GM23338 (cell line): ENCODE results near the gene SMIM12. TPM values are rescaled to one million over a fixed set of nuclear protein-coding genes. Genes with fewer than 3 reads are reported as not detected.

Experiments
- ATAC-seq: fragments of 200-7000 bp; cut with Tn5 transposase; 3 replicates; pipeline ENCODE4 v1.9.1; 2020
- DNase-seq: peaks from one replicate; pipeline ENCODE4 v3.0.0-alpha.2; 2015; ENCODE audit warnings: low spot score
- H2AFZ ChIP-seq: fragments of 200-600 bp; sonication (generic); 2 replicates; pipeline ENCODE4 v1.8.0; 2016; ENCODE audit warnings: antibody characterized with exemption, mild to moderate bottlenecking, moderate library complexity
- H3F3A ChIP-seq: fragments of 200-600 bp; sonication (generic); replicated peaks from 2 replicates; pipeline ENCODE4 v1.8.0; 2017; ENCODE audit warnings: antibody characterized with exemption, mixed run types, low read depth
- H3K27ac ChIP-seq: fragments of 200-600 bp; sonication (generic); 2 replicates; pipeline ENCODE4 v1.6.1; 2016; ENCODE audit warnings: low read depth
- H3K27me3 ChIP-seq: fragments of 200-600 bp; sonication (generic); 2 replicates; pipeline ENCODE4 v1.8.0; 2016; ENCODE audit warnings: mild to moderate bottlenecking, mixed run types, moderate library complexity; ENCODE audit not compliant: insufficient read depth
- H3K36me3 ChIP-seq: fragments of 200-600 bp; sonication (generic); 2 replicates; pipeline ENCODE4 v1.8.0; 2016; ENCODE audit warnings: mild to moderate bottlenecking; ENCODE audit not compliant: insufficient read depth
- H3K4me1 ChIP-seq: fragments of 200-600 bp; sonication (generic); 2 replicates; pipeline ENCODE4 v1.8.0; 2016; ENCODE audit warnings: mild to moderate bottlenecking, moderate library complexity; ENCODE audit not compliant: insufficient read depth
- H3K4me2 ChIP-seq: fragments of 200-600 bp; sonication (generic); 2 replicates; pipeline ENCODE4 v1.7.1; 2017; ENCODE audit warnings: mixed run types
- H3K4me3 ChIP-seq: fragments of 200-600 bp; sonication (generic); 2 replicates; pipeline ENCODE4 v1.6.1; 2016; ENCODE audit warnings: mixed run types
- H3K79me2 ChIP-seq: fragments of 200-600 bp; sonication (generic); replicated peaks from 2 replicates; pipeline ENCODE4 v1.8.0; 2017; ENCODE audit warnings: mild to moderate bottlenecking; ENCODE audit not compliant: insufficient read depth
- H3K9me2 ChIP-seq: fragments of 200-600 bp; sonication (generic); 2 replicates; pipeline ENCODE4 v1.8.0; 2017; ENCODE audit not compliant: insufficient read depth
- H4K20me1 ChIP-seq: fragments of 200-600 bp; sonication (generic); replicated peaks from 2 replicates; pipeline ENCODE4 v1.8.0; 2017; ENCODE audit warnings: mild to moderate bottlenecking; ENCODE audit not compliant: insufficient read depth
- H3K27ac Mint-ChIP-seq: 2 replicates; pipeline ENCODE4 v1.8.0; 2020; ENCODE audit warnings: inconsistent platforms, mild to moderate bottlenecking, moderate library complexity, mixed read lengths
- H3K27me3 Mint-ChIP-seq: 3 replicates; pipeline ENCODE4 v1.8.0; 2022; ENCODE audit warnings: low read depth, mild to moderate bottlenecking, moderate library complexity, mixed read lengths, inconsistent platforms; ENCODE audit not compliant: insufficient read depth, poor library complexity
- H3K36me3 Mint-ChIP-seq: 3 replicates; pipeline ENCODE4 v1.8.0; 2021; ENCODE audit warnings: low read depth, mild to moderate bottlenecking, inconsistent platforms, moderate library complexity, mixed read lengths
- H3K4me1 Mint-ChIP-seq: 3 replicates; pipeline ENCODE4 v1.8.0; 2020; ENCODE audit warnings: mild to moderate bottlenecking, inconsistent platforms, mixed read lengths
- H3K4me3 Mint-ChIP-seq: 3 replicates; pipeline ENCODE4 v1.8.0; 2021; ENCODE audit warnings: moderate library complexity, mild to moderate bottlenecking, inconsistent platforms, mixed read lengths
- H3K9me3 Mint-ChIP-seq: 3 replicates; pipeline ENCODE4 v1.8.0; 2020; ENCODE audit warnings: moderate library complexity, mild to moderate bottlenecking, inconsistent platforms, mixed read lengths
- CREB1 ChIP-seq: fragments of 250-450 bp; sonication (Bioruptor Pico); IDR thresholded peaks from 2 replicates; pipeline ENCODE4 v1.5.0; 2020; ENCODE audit warnings: low read depth, mild to moderate bottlenecking, moderate library complexity
- NANOG ChIP-seq: IDR thresholded peaks from 2 replicates; pipeline ENCODE4 v1.6.1; 2016; ENCODE audit warnings: antibody characterized with exemption, borderline replicate concordance
- POLR2AphosphoS5 ChIP-seq: IDR thresholded peaks from 2 replicates; pipeline ENCODE4 v1.6.1; 2016; ENCODE audit warnings: antibody characterized with exemption, low read depth
- STAT1 ChIP-seq: IDR thresholded peaks from one replicate; pipeline ENCODE4 v1.6.1; 2016; ENCODE audit warnings: antibody characterized with exemption; ENCODE audit not compliant: unreplicated experiment
- ZNF114 ChIP-seq: fragments of 250-450 bp; sonication (Bioruptor Pico); IDR thresholded peaks from 2 replicates; pipeline ENCODE4 v1.5.0; 2020; ENCODE audit warnings: mild to moderate bottlenecking, moderate library complexity
- polyA plus RNA-seq: library from polyadenylated mRNA; unstranded; fragments of >200 nt; fragmentation: Nextera tagmentation; extraction: Ambion mirVana; gene quantifications from 2 replicates; pipeline ENCODE4 v1.2.1, GENCODE V29; 2016
- total RNA-seq: library from RNA; depleted of rRNA; stranded (reverse); fragments of >200 nt; shearing (Covaris generic); gene quantifications from 2 replicates; pipeline ENCODE4 v1.2.3, GENCODE V29; 2014
- TF ChIP-seq, protein P1 (sequence below): fragments of 250-450 bp; sonication (Bioruptor Pico); IDR thresholded peaks from 2 replicates; pipeline ENCODE4 v1.5.0; 2020; ENCODE audit warnings: mild to moderate bottlenecking, moderate library complexity
- TF ChIP-seq, protein P2 (sequence below), 2 experiments: fragments of 200-600 bp in 1 of 2; sonication (generic) in 1 of 2; conservative IDR thresholded peaks; 2 replicates each; pipeline versions ENCODE4 v1.5.1 to v1.6.1; 2016 to 2017; ENCODE audit warnings: antibody characterized with exemption in 2 of 2, low read depth in 2 of 2, mild to moderate bottlenecking in 2 of 2, moderate library complexity in 1 of 2
- TF ChIP-seq, protein P3 (sequence below): IDR thresholded peaks from one replicate; pipeline ENCODE4 v1.6.1; 2018; ENCODE audit warnings: antibody characterized with exemption; ENCODE audit not compliant: unreplicated experiment

Gene SMIM12
- total and polyA plus RNA-seq, 2 experiments from 2014 or later, result 22.7 to 25.3 TPM

DNA sequence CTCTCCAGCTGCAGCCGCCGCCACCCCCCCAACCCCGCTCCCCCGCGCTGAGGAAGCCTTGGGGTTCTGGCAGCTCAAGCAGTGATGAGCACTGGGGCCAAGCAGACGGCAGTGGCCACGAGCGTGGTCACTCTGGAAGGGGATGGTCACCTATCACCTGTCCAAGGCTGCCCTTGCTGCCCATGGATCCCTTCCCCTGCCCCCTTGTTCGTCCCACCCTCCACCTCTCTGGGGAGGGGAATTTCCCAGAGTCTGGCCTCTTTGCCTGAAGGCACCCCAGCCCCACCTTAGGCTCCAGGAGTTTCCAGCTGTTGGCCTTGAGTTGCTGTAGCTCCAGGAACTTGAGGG, 7.2 kb upstream of the SMIM12 start:
- Histone ChIP-seq H3K79me2 (no peaks in the 10 kb centered on the region), H3K4me3 (peak overlapping the region; percentile 73), H3F3A (no peaks in the 10 kb centered on the region), H4K20me1 (no peaks in the 10 kb centered on the region), H2AFZ (peak overlapping the region; percentile 87; the same call in 1 of the 2 replicates), H3K27me3 (peaks cover 11% of the 10 kb centered on the region; the same call in 1 of the 2 replicates), H3K9me2 (no peaks in the 10 kb centered on the region), H3K4me2 (peak overlapping the region; percentile 82), H3K4me1 (no peaks in the 10 kb centered on the region), H3K36me3 (no peaks in the 10 kb centered on the region), H3K27ac (no peak overlapping the region)
- H3K27ac Mint-ChIP-seq, result no peak overlapping the region
- peaks cover 8% of the 10 kb centered on the region for H3K4me1 Mint-ChIP-seq
- DNase-seq, result no peak
- 0 out of 3 replicates have a peak overlapping the region, but pooled peaks have one; percentile 23 for H3K4me3 Mint-ChIP-seq
- no peak for TF ChIP-seq CREB1 (CRISPR knock-in tag)
- TF ChIP-seq POLR2AphosphoS5, result no peak
- TF ChIP-seq NANOG, result no peak
- TF ChIP-seq STAT1, result no peak
- TF ChIP-seq, protein P1, sequence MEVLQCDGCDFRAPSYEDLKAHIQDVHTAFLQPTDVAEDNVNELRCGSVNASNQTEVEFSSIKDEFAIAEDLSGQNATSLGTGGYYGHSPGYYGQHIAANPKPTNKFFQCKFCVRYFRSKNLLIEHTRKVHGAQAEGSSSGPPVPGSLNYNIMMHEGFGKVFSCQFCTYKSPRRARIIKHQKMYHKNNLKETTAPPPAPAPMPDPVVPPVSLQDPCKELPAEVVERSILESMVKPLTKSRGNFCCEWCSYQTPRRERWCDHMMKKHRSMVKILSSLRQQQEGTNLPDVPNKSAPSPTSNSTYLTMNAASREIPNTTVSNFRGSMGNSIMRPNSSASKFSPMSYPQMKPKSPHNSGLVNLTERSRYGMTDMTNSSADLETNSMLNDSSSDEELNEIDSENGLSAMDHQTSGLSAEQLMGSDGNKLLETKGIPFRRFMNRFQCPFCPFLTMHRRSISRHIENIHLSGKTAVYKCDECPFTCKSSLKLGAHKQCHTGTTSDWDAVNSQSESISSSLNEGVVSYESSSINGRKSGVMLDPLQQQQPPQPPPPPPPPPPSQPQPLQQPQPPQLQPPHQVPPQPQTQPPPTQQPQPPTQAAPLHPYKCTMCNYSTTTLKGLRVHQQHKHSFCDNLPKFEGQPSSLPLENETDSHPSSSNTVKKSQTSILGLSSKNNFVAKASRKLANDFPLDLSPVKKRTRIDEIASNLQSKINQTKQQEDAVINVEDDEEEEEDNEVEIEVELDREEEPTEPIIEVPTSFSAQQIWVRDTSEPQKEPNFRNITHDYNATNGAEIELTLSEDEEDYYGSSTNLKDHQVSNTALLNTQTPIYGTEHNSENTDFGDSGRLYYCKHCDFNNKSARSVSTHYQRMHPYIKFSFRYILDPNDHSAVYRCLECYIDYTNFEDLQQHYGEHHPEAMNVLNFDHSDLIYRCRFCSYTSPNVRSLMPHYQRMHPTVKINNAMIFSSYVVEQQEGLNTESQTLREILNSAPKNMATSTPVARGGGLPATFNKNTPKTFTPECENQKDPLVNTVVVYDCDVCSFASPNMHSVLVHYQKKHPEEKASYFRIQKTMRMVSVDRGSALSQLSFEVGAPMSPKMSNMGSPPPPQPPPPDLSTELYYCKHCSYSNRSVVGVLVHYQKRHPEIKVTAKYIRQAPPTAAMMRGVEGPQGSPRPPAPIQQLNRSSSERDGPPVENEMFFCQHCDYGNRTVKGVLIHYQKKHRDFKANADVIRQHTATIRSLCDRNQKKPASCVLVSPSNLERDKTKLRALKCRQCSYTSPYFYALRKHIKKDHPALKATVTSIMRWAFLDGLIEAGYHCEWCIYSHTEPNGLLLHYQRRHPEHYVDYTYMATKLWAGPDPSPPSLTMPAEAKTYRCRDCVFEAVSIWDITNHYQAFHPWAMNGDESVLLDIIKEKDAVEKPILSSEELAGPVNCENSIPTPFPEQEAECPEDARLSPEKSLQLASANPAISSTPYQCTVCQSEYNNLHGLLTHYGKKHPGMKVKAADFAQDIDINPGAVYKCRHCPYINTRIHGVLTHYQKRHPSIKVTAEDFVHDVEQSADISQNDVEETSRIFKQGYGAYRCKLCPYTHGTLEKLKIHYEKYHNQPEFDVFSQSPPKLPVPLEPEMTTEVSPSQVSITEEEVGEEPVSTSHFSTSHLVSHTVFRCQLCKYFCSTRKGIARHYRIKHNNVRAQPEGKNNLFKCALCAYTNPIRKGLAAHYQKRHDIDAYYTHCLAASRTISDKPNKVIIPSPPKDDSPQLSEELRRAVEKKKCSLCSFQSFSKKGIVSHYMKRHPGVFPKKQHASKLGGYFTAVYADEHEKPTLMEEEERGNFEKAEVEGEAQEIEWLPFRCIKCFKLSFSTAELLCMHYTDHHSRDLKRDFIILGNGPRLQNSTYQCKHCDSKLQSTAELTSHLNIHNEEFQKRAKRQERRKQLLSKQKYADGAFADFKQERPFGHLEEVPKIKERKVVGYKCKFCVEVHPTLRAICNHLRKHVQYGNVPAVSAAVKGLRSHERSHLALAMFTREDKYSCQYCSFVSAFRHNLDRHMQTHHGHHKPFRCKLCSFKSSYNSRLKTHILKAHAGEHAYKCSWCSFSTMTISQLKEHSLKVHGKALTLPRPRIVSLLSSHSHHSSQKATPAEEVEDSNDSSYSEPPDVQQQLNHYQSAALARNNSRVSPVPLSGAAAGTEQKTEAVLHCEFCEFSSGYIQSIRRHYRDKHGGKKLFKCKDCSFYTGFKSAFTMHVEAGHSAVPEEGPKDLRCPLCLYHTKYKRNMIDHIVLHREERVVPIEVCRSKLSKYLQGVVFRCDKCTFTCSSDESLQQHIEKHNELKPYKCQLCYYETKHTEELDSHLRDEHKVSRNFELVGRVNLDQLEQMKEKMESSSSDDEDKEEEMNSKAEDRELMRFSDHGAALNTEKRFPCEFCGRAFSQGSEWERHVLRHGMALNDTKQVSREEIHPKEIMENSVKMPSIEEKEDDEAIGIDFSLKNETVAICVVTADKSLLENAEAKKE, result no peak
- no peaks in the 10 kb centered on the region; the same call in 2 of the 3 replicates for H3K36me3 Mint-ChIP-seq
- peaks cover 14% of the 10 kb centered on the region for H3K27me3 Mint-ChIP-seq
- no peaks in the 10 kb centered on the region for H3K9me3 Mint-ChIP-seq
- peak; percentile 15 for ATAC-seq

DNA sequence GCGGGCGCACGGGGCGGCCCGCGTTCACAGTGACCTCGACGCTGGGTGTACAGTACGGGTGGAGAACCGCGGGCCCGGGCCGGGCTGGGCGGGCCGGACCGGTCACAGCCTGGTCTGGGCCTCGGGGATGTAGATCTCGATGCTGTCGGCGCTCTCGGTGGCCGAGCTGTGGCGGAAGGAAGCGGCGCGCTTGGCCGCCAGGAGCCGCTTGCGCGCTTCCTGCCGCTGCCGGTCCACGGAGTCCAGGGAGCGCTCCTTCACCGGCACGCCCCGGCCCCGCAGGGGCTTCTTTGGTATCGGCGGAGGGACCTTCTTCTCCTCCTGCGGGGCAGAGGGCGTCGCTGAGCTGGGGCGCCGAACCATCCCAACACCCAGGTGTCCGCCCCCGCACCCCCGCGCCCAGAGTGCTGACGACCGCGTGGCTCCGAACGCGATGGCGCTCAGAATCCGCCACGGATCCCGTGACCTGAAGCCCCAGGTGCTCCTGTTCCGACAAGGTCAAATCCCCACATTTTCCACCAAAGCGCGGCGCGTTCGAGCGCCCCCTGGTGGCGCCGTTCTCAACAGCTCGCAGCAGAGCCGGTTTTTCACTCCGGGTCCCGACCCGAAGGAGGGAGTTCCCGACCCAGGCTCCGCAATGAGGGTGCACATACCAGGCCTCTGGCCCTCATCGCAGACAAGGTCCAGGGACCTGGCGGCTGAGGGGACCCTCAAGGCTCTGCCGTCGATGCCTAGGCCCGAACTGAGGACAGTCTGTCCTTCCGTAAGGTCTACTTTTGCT, 6.6 kb upstream of the SMIM12 start:
- Histone ChIP-seq H3K4me1 (no peaks in the 10 kb centered on the region), H3F3A (no peaks in the 10 kb centered on the region), H3K4me3 (peak overlapping the region; percentile 73), H2AFZ (peak overlapping the region; percentile 92), H3K9me2 (no peaks in the 10 kb centered on the region), H3K4me2 (peak overlapping the region; percentile 82), H3K27ac (no peak overlapping the region), H3K27me3 (peaks cover 11% of the 10 kb centered on the region; the same call in 1 of the 2 replicates), H3K36me3 (no peaks in the 10 kb centered on the region), H4K20me1 (no peaks in the 10 kb centered on the region), H3K79me2 (no peaks in the 10 kb centered on the region)
- DNase-seq, result peak; percentile 91
- TF ChIP-seq, protein P2, sequence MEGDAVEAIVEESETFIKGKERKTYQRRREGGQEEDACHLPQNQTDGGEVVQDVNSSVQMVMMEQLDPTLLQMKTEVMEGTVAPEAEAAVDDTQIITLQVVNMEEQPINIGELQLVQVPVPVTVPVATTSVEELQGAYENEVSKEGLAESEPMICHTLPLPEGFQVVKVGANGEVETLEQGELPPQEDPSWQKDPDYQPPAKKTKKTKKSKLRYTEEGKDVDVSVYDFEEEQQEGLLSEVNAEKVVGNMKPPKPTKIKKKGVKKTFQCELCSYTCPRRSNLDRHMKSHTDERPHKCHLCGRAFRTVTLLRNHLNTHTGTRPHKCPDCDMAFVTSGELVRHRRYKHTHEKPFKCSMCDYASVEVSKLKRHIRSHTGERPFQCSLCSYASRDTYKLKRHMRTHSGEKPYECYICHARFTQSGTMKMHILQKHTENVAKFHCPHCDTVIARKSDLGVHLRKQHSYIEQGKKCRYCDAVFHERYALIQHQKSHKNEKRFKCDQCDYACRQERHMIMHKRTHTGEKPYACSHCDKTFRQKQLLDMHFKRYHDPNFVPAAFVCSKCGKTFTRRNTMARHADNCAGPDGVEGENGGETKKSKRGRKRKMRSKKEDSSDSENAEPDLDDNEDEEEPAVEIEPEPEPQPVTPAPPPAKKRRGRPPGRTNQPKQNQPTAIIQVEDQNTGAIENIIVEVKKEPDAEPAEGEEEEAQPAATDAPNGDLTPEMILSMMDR (conservative IDR thresholded peaks at IDR 0.05; ENCODE audit: low read depth in 2 of 2), result peak; percentile 90 to 91
- TF ChIP-seq, protein P3, sequence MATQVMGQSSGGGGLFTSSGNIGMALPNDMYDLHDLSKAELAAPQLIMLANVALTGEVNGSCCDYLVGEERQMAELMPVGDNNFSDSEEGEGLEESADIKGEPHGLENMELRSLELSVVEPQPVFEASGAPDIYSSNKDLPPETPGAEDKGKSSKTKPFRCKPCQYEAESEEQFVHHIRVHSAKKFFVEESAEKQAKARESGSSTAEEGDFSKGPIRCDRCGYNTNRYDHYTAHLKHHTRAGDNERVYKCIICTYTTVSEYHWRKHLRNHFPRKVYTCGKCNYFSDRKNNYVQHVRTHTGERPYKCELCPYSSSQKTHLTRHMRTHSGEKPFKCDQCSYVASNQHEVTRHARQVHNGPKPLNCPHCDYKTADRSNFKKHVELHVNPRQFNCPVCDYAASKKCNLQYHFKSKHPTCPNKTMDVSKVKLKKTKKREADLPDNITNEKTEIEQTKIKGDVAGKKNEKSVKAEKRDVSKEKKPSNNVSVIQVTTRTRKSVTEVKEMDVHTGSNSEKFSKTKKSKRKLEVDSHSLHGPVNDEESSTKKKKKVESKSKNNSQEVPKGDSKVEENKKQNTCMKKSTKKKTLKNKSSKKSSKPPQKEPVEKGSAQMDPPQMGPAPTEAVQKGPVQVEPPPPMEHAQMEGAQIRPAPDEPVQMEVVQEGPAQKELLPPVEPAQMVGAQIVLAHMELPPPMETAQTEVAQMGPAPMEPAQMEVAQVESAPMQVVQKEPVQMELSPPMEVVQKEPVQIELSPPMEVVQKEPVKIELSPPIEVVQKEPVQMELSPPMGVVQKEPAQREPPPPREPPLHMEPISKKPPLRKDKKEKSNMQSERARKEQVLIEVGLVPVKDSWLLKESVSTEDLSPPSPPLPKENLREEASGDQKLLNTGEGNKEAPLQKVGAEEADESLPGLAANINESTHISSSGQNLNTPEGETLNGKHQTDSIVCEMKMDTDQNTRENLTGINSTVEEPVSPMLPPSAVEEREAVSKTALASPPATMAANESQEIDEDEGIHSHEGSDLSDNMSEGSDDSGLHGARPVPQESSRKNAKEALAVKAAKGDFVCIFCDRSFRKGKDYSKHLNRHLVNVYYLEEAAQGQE, result no peak
- no peak for TF ChIP-seq ZNF114 (CRISPR knock-in tag)
- TF ChIP-seq CREB1 (CRISPR knock-in tag), result peak; percentile 41; the same call in 1 of the 2 replicates
- Mint-ChIP-seq H3K36me3 (no peaks in the 10 kb centered on the region; the same call in 2 of the 3 replicates), H3K4me3 (peak overlapping the region; percentile 76), H3K27ac (no peak overlapping the region), H3K27me3 (peaks cover 14% of the 10 kb centered on the region), H3K4me1 (peaks cover 8% of the 10 kb centered on the region), H3K9me3 (no peaks in the 10 kb centered on the region)
- ATAC-seq, result peak; percentile 83
